ENCODE data around the gene P2RY14.

P2RY14 gene

GRCh38 chr3:151210676-151211381 lies 67.5 kb downstream of the P2RY14 start:
- DNase-seq = no peak

- DNase-seq = no peak
These were observed 68.7 kb downstream of the P2RY14 start for GRCh38 chr3:151209654-151210053.

- no peak for DNase-seq
These were observed 72.1 kb downstream of the P2RY14 start for GRCh38 chr3:151206201-151206600.

- no peak for DNase-seq
These were observed 72.9 kb downstream of the P2RY14 start for GRCh38 chr3:151205482-151205881.

GRCh38 chr3:151204530-151205402 lies 73.6 kb downstream of the P2RY14 start:
- no peak for DNase-seq

- peak; percentile 58 to 68 for DNase-seq
These were observed 75.3 kb downstream of the P2RY14 start, which contains the start of gene GPR171 for GRCh38 chr3:151203051-151203420. TSS of gene GPR171 (minus strand) at chr3:151203216. CDS start at chr3:151199386, 3,830 bp downstream.

- DNase-seq = no peak
These were observed 77.2 kb downstream of the P2RY14 start for GRCh38 chr3:151201051-151201730.

- no peak for DNase-seq
These were observed 77.8 kb downstream of the P2RY14 start for GRCh38 chr3:151200586-151200985.

- no peak for DNase-seq
These were observed 78.5 kb downstream of the P2RY14 start for GRCh38 chr3:151199554-151200438.

- no peak for DNase-seq
These were observed 79.5 kb downstream of the P2RY14 start for GRCh38 chr3:151198849-151199248.

GRCh38 chr3:151197981-151198767 lies 80.2 kb downstream of the P2RY14 start:
- no peak for DNase-seq

GRCh38 chr3:151197228-151197627 lies 81.1 kb downstream of the P2RY14 start:
- DNase-seq = no peak

GRCh38 chr3:151196434-151196833 lies 81.9 kb downstream of the P2RY14 start:
- no peak for DNase-seq

- no peak for DNase-seq
These were observed 82.5 kb downstream of the P2RY14 start for GRCh38 chr3:151195826-151196225.

GRCh38 chr3:151192545-151192944 lies 85.8 kb downstream of the P2RY14 start:
- DNase-seq = no peak

- no peak for DNase-seq
These were observed 87.2 kb downstream of the P2RY14 start for GRCh38 chr3:151191095-151191494.

- no peak for DNase-seq
These were observed 95.1 kb downstream of the P2RY14 start for GRCh38 chr3:151183265-151183671.

GRCh38 chr3:151182349-151183079 lies 95.8 kb downstream of the P2RY14 start:
- no peak for DNase-seq

GRCh38 chr3:151178208-151178845 lies 100.0 kb downstream of the P2RY14 start:
- DNase-seq = no peak

GRCh38 chr3:151175952-151176351 lies 102.4 kb downstream of the P2RY14 start:
- no peak for DNase-seq
